Measurements from ENCODE around the gene CDH3.

DNA sequence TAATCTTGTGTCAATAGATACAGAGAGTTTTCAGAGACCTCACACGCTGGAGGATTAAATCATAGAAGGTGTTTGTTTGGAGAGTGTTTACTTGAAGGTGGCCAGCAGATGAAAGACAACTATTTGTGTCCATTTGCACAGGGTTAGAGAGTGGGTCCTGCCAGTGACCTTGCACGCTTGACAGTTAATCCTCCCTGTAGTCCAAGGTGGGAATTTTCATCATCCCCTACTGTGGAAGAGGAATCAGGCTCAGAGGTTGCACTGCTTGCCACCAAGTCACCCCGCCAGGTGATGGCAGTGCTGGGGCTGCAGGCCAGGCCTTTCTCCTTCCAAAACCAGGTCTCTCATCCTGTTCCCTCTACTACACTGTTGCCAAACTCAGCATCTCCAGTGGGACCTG is 104.3 kb downstream of the CDH3 start:
- TF ChIP-seq POLR2A (IDR thresholded peaks at IDR 0.05; ENCODE audit: control extremely low read depth in 1 of 2, low read depth in 2 of 2, low read length in 2 of 2) (no peak), POU5F1 (IDR thresholded peaks at IDR 0.05; ENCODE audit: low read depth, low read length) (no peak), SP1 (IDR thresholded peaks at IDR 0.05; ENCODE audit: low read depth, low read length) (no peak), MAFK (IDR thresholded peaks at IDR 0.05; ENCODE audit: low read depth, low read length) (no peak)
- TF ChIP-seq, protein P1, sequence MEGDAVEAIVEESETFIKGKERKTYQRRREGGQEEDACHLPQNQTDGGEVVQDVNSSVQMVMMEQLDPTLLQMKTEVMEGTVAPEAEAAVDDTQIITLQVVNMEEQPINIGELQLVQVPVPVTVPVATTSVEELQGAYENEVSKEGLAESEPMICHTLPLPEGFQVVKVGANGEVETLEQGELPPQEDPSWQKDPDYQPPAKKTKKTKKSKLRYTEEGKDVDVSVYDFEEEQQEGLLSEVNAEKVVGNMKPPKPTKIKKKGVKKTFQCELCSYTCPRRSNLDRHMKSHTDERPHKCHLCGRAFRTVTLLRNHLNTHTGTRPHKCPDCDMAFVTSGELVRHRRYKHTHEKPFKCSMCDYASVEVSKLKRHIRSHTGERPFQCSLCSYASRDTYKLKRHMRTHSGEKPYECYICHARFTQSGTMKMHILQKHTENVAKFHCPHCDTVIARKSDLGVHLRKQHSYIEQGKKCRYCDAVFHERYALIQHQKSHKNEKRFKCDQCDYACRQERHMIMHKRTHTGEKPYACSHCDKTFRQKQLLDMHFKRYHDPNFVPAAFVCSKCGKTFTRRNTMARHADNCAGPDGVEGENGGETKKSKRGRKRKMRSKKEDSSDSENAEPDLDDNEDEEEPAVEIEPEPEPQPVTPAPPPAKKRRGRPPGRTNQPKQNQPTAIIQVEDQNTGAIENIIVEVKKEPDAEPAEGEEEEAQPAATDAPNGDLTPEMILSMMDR (IDR thresholded peaks at IDR 0.05; ENCODE audit: control extremely low read depth in 1 of 3, insufficient read depth in 1 of 3, low read depth in 1 of 3, low read length in 3 of 3): peak; percentile 61 to 71 (median 68)
- TF ChIP-seq, protein P2, sequence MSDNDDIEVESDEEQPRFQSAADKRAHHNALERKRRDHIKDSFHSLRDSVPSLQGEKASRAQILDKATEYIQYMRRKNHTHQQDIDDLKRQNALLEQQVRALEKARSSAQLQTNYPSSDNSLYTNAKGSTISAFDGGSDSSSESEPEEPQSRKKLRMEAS (IDR thresholded peaks at IDR 0.05): no peak
- TF ChIP-seq, protein P3, sequence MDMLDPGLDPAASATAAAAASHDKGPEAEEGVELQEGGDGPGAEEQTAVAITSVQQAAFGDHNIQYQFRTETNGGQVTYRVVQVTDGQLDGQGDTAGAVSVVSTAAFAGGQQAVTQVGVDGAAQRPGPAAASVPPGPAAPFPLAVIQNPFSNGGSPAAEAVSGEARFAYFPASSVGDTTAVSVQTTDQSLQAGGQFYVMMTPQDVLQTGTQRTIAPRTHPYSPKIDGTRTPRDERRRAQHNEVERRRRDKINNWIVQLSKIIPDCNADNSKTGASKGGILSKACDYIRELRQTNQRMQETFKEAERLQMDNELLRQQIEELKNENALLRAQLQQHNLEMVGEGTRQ (IDR thresholded peaks at IDR 0.05; ENCODE audit: low read length): no peak
